Astrocyte of the spinal cord (primary cell): ENCODE results near the gene GSTA1.
"Not testable (repeated sequence)": the region's sequence is repeated elsewhere in the genome, so short reads cannot be mapped to it uniquely, and the experiment has no call there.

ENCODE experiments used
- DNase-seq: peaks from one replicate; pipeline ENCODE4 v3.0.0; 2011; ENCODE audit warnings: low read depth, low spot score
- H3K4me3 ChIP-seq: 2 replicates; pipeline ENCODE4 v1.5.1; 2011; ENCODE audit warnings: low read depth, mild to moderate bottlenecking, low read length, moderate library complexity
- in situ Hi-C: cut with HindIII; loops from 2 replicates; pipeline ENCODE4 v1.10.0; 2017; ENCODE audit warnings: low sequenced_read_pairs
- TF ChIP-seq, protein P1 (sequence below): IDR thresholded peaks from 2 replicates; pipeline ENCODE4 v1.5.1; 2012; ENCODE audit warnings: low read depth, mild to moderate bottlenecking, low read length, inconsistent platforms

The GSTA1 gene

DNA sequence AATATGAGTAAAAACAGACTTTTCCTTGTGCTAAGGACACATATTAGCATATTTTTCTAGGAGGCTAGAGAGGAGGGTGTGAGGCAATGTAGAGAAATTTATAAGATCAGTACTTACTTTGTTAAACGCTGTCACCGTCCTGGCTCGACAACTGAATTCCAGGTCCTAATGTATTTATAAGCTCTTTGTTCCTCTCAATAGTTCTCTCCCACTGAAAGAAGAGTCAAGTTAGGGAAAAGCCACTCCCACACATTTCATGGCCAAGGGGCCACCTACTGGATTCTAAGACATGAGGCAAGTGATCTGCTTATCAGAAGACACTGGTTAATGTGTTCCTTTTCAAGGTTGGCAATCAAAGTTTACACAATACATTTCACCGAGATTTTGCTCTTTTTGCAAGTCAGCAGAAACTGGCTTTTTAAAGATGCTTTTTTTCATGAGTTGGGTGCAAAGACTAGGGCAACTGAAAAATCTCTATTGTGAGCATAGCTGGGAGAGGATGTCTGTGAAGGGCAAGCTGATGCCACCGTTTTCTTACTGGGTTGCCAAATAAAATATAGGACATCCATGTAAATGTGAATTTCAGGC, at the start of gene GSTA1:
GSTA1 (minus strand) TSS at position 149 of the 588 bp plus-strand sequence. CDS start 4,549 bp downstream, outside the sequence.
- not testable (repeated sequence) for DNase-seq

DNA sequence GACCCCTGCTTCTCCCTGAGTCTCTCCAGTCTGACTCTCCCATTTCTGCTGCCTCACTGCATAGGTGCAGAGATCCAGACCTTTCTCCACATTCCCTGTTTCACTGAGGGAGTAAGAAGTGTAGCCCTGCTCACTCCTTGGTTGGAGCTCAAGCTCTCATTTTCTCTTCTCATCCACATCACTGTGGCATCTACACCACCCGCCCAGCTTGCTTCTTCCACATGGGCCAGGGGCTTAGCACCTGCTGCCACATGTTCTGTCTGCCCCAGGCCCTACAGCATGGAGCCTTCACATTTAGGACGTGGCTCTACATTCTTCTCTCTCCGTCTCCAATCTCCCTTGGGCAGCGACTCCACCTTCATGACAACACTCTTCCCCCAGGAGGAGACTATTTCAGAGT, 45.5 kb upstream of the GSTA1 start:
- no peak overlapping the region for H3K4me3 ChIP-seq
- no peak for DNase-seq
- TF ChIP-seq, protein P1, sequence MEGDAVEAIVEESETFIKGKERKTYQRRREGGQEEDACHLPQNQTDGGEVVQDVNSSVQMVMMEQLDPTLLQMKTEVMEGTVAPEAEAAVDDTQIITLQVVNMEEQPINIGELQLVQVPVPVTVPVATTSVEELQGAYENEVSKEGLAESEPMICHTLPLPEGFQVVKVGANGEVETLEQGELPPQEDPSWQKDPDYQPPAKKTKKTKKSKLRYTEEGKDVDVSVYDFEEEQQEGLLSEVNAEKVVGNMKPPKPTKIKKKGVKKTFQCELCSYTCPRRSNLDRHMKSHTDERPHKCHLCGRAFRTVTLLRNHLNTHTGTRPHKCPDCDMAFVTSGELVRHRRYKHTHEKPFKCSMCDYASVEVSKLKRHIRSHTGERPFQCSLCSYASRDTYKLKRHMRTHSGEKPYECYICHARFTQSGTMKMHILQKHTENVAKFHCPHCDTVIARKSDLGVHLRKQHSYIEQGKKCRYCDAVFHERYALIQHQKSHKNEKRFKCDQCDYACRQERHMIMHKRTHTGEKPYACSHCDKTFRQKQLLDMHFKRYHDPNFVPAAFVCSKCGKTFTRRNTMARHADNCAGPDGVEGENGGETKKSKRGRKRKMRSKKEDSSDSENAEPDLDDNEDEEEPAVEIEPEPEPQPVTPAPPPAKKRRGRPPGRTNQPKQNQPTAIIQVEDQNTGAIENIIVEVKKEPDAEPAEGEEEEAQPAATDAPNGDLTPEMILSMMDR, result no peak
- in situ Hi-C loops, result no loop called here

More for the DNA sequence above, at the start of gene GSTA1:
- in situ Hi-C loops, H3K4me3 ChIP-seq: not testable (repeated sequence)

DNA sequence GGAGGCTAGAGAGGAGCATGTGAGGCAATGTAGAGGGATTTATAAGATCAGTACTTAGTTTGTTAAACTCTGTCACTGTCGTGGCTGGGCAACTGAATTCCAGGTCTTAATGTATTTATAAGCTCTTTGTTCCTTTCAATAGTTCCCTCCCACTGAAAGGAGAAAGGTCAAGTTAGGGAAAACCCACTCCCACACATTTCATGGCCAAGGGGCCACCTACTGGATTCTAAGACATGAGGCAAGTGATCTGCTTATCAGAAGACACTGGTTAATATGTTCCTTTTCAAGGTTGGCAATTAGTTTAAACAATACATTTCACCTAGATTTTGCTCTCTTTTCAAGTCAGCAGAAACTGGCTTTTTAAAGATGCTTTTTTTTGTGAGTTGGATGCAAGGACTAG, 42.4 kb upstream of the GSTA1 start:
- DNase-seq, result no peak
- in situ Hi-C loops, result no loop called here

DNA sequence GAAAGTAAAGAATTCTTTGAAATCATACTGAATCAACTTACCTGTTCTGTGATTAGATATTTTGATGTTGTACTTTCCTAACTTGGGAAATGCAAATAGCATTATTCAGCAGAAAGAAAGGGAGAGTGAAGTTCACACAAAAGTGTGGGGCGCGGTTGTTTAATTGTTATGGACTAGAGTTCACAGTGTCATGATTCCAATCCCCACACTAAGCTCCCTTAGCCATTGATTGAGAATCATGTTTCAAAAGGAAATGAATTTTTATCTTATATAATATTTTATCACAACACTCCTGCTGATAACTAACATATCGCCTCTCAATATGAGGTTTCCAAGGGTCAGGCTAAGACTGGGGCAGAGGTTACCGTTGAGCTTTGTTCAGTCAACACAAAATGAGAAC, 40.0 kb upstream of the GSTA1 start:
- in situ Hi-C loops, result no loop called here
- TF ChIP-seq, protein P1, result no peak
- DNase-seq, result no peak
- no peak overlapping the region for H3K4me3 ChIP-seq

More for the DNA sequence above, 42.4 kb upstream of the GSTA1 start:
- no peak overlapping the region for H3K4me3 ChIP-seq
- TF ChIP-seq, protein P1, result no peak

DNA sequence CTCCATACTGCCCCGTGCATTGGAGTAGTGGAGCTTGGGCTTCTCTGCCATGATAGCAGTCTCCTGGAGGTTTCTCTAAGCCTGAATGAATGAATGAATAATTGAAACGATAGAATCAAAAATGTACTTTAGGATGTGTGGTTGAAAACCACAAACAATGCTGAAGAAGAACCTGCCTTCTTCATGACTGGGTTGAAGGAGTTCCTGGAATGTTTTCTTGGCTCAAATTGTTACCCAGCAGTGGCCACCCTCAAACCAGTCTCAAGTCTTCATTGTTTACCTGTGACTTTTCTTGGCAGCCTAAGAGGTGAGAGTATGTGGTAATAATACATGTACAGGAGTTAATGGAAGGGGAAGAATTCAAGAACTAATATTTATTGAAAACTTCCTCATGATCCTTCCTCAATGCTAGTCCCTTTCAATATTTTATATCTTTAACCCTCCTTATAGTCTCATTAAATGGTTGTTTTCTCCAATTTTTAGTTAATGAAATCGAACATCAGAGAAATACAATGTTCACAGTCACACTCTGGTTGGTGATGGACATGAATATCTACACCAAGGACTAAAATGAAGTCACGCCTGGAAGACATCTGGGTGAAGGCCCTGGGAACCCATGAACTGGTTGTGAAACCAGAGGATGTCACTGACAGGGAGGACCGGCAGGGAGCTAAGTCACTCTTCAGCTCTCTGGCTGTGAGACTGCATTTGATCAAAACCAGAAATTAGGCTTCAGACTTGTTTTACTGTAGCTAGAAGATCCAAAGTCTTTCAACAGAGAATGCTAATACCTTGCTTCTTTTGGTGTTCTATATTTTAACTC, 37.4 kb upstream of the GSTA1 start, which contains the start of gene GSTA5:
GSTA5 (minus strand) TSS at position 51 of the 823 bp plus-strand sequence.
- no peak for DNase-seq
- no peak within 1 kb of the TSS for H3K4me3 ChIP-seq
- in situ Hi-C loops, result no loop called here
- TF ChIP-seq, protein P1, result no peak

DNA sequence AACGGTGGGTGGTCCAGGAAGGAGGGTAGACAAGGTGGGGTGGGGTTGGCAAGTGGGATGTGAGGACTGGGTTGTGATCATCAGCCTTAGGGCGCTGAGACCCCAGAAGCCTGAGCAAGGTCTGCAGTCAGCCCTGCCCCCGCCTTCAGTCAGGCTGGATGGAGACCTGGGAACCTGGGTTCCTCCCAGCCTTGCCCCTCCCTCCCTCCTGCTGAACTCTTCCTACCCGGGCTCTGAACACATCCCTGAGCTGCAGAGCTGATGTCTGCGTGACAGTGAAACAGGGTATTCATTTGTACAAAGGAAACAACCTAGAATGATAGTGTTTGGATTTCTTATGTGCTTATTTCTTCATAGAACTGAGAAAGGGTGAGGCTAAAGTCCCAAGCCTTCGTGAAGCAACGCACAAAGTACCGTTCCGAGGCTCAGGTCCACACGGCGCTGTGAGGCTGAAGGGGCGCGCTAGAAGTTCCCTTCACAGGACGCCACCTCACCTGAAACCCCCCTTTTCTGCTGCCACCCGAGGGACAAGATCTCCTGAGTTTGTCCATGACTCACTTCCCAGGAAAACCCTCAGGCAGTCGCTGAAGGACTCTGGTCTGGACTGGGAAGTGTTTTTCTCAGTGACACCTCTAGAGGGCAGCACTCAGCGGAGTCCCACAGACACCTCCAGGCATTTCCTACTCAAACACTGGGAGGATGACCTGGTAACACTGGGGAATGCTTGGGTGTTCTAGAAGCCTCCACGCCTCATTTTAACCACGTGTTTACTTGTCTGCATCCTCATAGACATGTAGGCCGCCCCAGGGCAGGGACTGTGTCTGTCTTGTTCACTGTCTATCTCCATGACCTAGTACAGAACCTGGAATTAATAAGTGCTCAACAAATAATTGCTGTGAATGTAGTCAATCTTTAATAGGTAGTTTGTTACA, 35.8 kb upstream of the GSTA1 start:
- in situ Hi-C loops, result no loop called here
- TF ChIP-seq, protein P1, result peak; percentile 78
- H3K4me3 ChIP-seq, result no peak overlapping the region
- peak; percentile 40 for DNase-seq
